H1 (cell line): ENCODE measurements around the gene C14orf132. TPM values are rescaled to one million over a fixed set of nuclear protein-coding genes. Genes with fewer than 3 reads are reported as not detected.

Experiments
- CTCF ChIA-PET: fragments of 300-600 bp; sonication (Branson Sonifier 250); formaldehyde crosslinking; loops from one replicate; lab custom pipeline; 2021; ENCODE audit not compliant: partially characterized antibody; lab: Charles Lee
- POLR2A ChIA-PET: fragments of 300-600 bp; sonication (Branson Sonifier 250); formaldehyde crosslinking; loops from one replicate; lab custom pipeline; 2021; ENCODE audit warnings: inconsistent platforms; ENCODE audit not compliant: partially characterized antibody; lab: Charles Lee
- DNase-seq, 2 experiments: peaks; one replicate each; pipeline versions ENCODE4 v3.0.0 to v3.0.0-alpha.2; 2010 to 2022; ENCODE audit warnings: low spot score in 2 of 2, low read depth in 1 of 2, mixed read lengths in 1 of 2
- FAIRE-seq: peaks from 2 replicates; lab custom pipeline; 2011; peaks lifted over from hg19 to GRCh38; lab: Jason Lieb, UNC
- H2AFZ ChIP-seq: 2 replicates; pipeline ENCODE4 v1.8.1; 2012; ENCODE audit warnings: low read length, inconsistent platforms
- H2AK5ac ChIP-seq: 2 replicates; pipeline ENCODE4 v1.6.1; 2013; ENCODE audit warnings: low read depth, low read length
- H2BK120ac ChIP-seq: replicated peaks from 2 replicates; pipeline ENCODE3; 2013; ENCODE audit warnings: low read depth, low read length, inconsistent platforms
- H2BK12ac ChIP-seq: 2 replicates; pipeline ENCODE4 v1.6.1; 2013; ENCODE audit warnings: low read depth, low read length
- H2BK15ac ChIP-seq: 2 replicates; pipeline ENCODE4 v1.6.1; 2013; ENCODE audit warnings: low read length
- H2BK20ac ChIP-seq: 2 replicates; pipeline ENCODE4 v1.6.1; 2013; ENCODE audit warnings: low read length
- H2BK5ac ChIP-seq: 2 replicates; pipeline ENCODE4 v1.6.1; 2013; ENCODE audit warnings: low read depth, low read length
- H3K14ac ChIP-seq: 2 replicates; pipeline ENCODE4 v1.6.1; 2013; ENCODE audit warnings: inconsistent platforms; ENCODE audit not compliant: insufficient read length
- H3K18ac ChIP-seq: 2 replicates; pipeline ENCODE4 v1.6.1; 2013; ENCODE audit warnings: low read length; ENCODE audit errors: extremely low read depth
- H3K23ac ChIP-seq: 2 replicates; pipeline ENCODE4 v1.6.1; 2013; ENCODE audit warnings: inconsistent platforms; ENCODE audit not compliant: insufficient read length
- H3K23me2 ChIP-seq: 2 replicates; pipeline ENCODE4 v1.6.1; 2013; ENCODE audit warnings: low read depth, low read length
- H3K27ac ChIP-seq: 2 replicates; pipeline ENCODE4 v1.6.1; 2011; ENCODE audit warnings: low read depth, low read length, inconsistent platforms
- H3K27me3 ChIP-seq, 4 experiments: replicated peaks in 1 of 4; 1 replicate in 1 of 4; 2 replicates in 3 of 4; pipeline versions ENCODE4 v1.6.1 to v1.8.1; 2011 to 2013; ENCODE audit warnings: low read length in 3 of 4, mild to moderate bottlenecking in 3 of 4, inconsistent platforms in 2 of 4, mixed read lengths in 2 of 4, moderate library complexity in 1 of 4; ENCODE audit not compliant: control insufficient read depth in 3 of 4, insufficient read depth in 3 of 4; ENCODE audit errors: extremely low read depth in 1 of 4
- H3K36me3 ChIP-seq, 4 experiments: 2 replicates each; pipeline versions ENCODE4 v1.6.1 to v1.8.1; 2011 to 2013; ENCODE audit warnings: mild to moderate bottlenecking in 4 of 4, low read length in 3 of 4, moderate library complexity in 2 of 4, control low read depth in 1 of 4, inconsistent platforms in 1 of 4; ENCODE audit not compliant: insufficient read depth in 4 of 4, control insufficient read depth in 2 of 4
- H3K4ac ChIP-seq: replicated peaks from 2 replicates; pipeline ENCODE3; 2013; ENCODE audit warnings: low read length, low read depth, mixed read lengths, inconsistent platforms; ENCODE audit not compliant: insufficient read length
- H3K4me1 ChIP-seq, 4 experiments: replicated peaks in 1 of 4; 1 replicate in 1 of 4; 2 replicates in 3 of 4; pipeline versions ENCODE4 v1.6.1 to v1.8.1; 2011 to 2013; ENCODE audit warnings: low read length in 3 of 4, inconsistent platforms in 2 of 4, mixed read lengths in 1 of 4; ENCODE audit not compliant: insufficient read depth in 4 of 4, control insufficient read depth in 3 of 4
- H3K4me2 ChIP-seq, 2 experiments: 2 replicates each; pipeline versions ENCODE4 v1.6.1 to v1.8.1; 2011 to 2013; ENCODE audit warnings: low read depth in 2 of 2, low read length in 2 of 2, control low read depth in 1 of 2, inconsistent platforms in 1 of 2, mild to moderate bottlenecking in 1 of 2; ENCODE audit not compliant: insufficient read depth in 1 of 2
- H3K4me3 ChIP-seq, 4 experiments: fragments of 200-600, 300-600 bp in 1 of 4; sonication (generic), shearing (Covaris generic), sonication (Bioruptor Twin) in 1 of 4; 2 replicates each; pipeline versions ENCODE4 v1.5.1 to v1.8.1; 2011 to 2016; ENCODE audit warnings: low read length in 4 of 4, low read depth in 3 of 4, control low read depth in 2 of 4, inconsistent platforms in 2 of 4, mild to moderate bottlenecking in 2 of 4, mixed read lengths in 1 of 4, moderate library complexity in 1 of 4; ENCODE audit not compliant: insufficient read depth in 2 of 4; ENCODE audit errors: extremely low read depth in 1 of 4
- H3K56ac ChIP-seq: replicated peaks from 2 replicates; pipeline ENCODE3; 2013; ENCODE audit warnings: low read depth, mild to moderate bottlenecking, mixed read lengths, low read length, inconsistent platforms; ENCODE audit not compliant: insufficient read length
- H3K79me1 ChIP-seq: 2 replicates; pipeline ENCODE4 v1.6.1; 2013; ENCODE audit warnings: low read depth, low read length, control low read depth
- H3K79me2 ChIP-seq, 2 experiments: 2 replicates each; pipeline versions ENCODE4 v1.6.1 to v1.8.1; 2012 to 2013; ENCODE audit warnings: low read length in 2 of 2, mild to moderate bottlenecking in 2 of 2, inconsistent platforms in 1 of 2; ENCODE audit not compliant: insufficient read depth in 2 of 2, control insufficient read depth in 1 of 2
- H3K9ac ChIP-seq, 4 experiments: replicated peaks in 1 of 4; 1 replicate in 1 of 4; 2 replicates in 3 of 4; pipeline versions ENCODE4 v1.6.1 to v1.8.1; 2011 to 2013; ENCODE audit warnings: low read depth in 3 of 4, low read length in 3 of 4, control low read depth in 2 of 4, mild to moderate bottlenecking in 2 of 4, moderate library complexity in 2 of 4, inconsistent platforms in 1 of 4; ENCODE audit errors: extremely low read depth in 1 of 4
- H3K9me3 ChIP-seq, 2 experiments: 2 replicates each; pipeline versions ENCODE4 v1.6.1 to v1.8.1; 2012 to 2013; ENCODE audit warnings: mild to moderate bottlenecking in 2 of 2, moderate library complexity in 2 of 2, control low read depth in 1 of 2, inconsistent platforms in 1 of 2, low read depth in 1 of 2, low read length in 1 of 2, mixed read lengths in 1 of 2; ENCODE audit not compliant: insufficient read depth in 2 of 2
- H4K20me1 ChIP-seq, 2 experiments: replicated peaks in 1 of 2; 2 replicates each; pipeline versions ENCODE3 to v1.8.1; 2011 to 2013; ENCODE audit warnings: inconsistent platforms in 2 of 2, low read length in 2 of 2, mild to moderate bottlenecking in 1 of 2; ENCODE audit not compliant: insufficient read depth in 2 of 2, control insufficient read depth in 1 of 2
- H4K5ac ChIP-seq: 2 replicates; pipeline ENCODE4 v1.6.1; 2013; ENCODE audit warnings: low read length, low read depth, mixed read lengths, inconsistent platforms; ENCODE audit not compliant: insufficient read length
- H4K8ac ChIP-seq: 2 replicates; pipeline ENCODE4 v1.8.0; 2013; ENCODE audit warnings: mild to moderate bottlenecking, moderate library complexity, low read length, inconsistent platforms; ENCODE audit not compliant: insufficient read depth; ENCODE audit errors: extremely low read depth
- H4K91ac ChIP-seq: replicated peaks from 2 replicates; pipeline ENCODE3; 2013; ENCODE audit warnings: low read length, mixed read lengths, inconsistent platforms; ENCODE audit not compliant: insufficient read length
- POU5F1 ChIP-seq: IDR thresholded peaks from 2 replicates; pipeline ENCODE4 v1.6.1; 2011; ENCODE audit warnings: low read depth, mild to moderate bottlenecking, low read length, moderate library complexity
- SIX5 ChIP-seq: IDR thresholded peaks from 2 replicates; pipeline ENCODE4 v1.6.1; 2011; ENCODE audit warnings: mild to moderate bottlenecking, low read depth, low read length
- TBP ChIP-seq: IDR thresholded peaks from 2 replicates; pipeline ENCODE4 v1.6.1; 2011; ENCODE audit warnings: low read depth, low read length, improper control_type of control experiment
- WGBS, 2 experiments: shearing (Covaris generic) in 1 of 2; methylation state at CpG; one replicate each; pipeline versions ENCODE4 v1.1.6 to v1.1.7; 2013 to 2015; ENCODE audit warnings: low lambda C conversion rate in 2 of 2, mixed read lengths in 2 of 2, inconsistent platforms in 1 of 2, low coverage in 1 of 2, missing lambda C conversion rate in 1 of 2; ENCODE audit not compliant: insufficient replicate concordance in 2 of 2, insufficient coverage in 1 of 2, insufficient read length in 1 of 2; ENCODE audit errors: extremely low coverage in 1 of 2, missing lambda C conversion rate in 1 of 2; 5-methylcytosine and 5-hydroxymethylcytosine counted together
- polyA plus RNA-seq, 7 experiments: library from polyadenylated mRNA; depleted of rRNA in 3 of 7; stranded (reverse) in 5 of 7; unstranded in 2 of 7; fragments of >200 nt in 5 of 7; fragments of 200-250 nt in 2 of 7; gene quantifications; 1 replicate in 5 of 7; 2 replicates in 1 of 7; 4 replicates in 1 of 7; pipeline versions ENCODE4 v1.2.1 to v1.2.3, GENCODE V29; 2011 to 2013; ENCODE audit warnings: missing spikeins in 2 of 7, mixed read lengths in 2 of 7
- total RNA-seq: library from RNA; stranded (reverse); fragmentation: NEBNext Ultra II Directional; extraction: Animal tissue kit (Norgen Biotek cat#: 25700); gene quantifications from 2 replicates; pipeline ENCODE4 v1.2.1, GENCODE V29; 2021

Gene C14orf132
- total and polyA plus RNA-seq, 2 of the 8 experiments (the other 6 are each of a cell fraction or from before 2014, with no cell fraction given) = 11.7 to 32.5 TPM

DNA sequence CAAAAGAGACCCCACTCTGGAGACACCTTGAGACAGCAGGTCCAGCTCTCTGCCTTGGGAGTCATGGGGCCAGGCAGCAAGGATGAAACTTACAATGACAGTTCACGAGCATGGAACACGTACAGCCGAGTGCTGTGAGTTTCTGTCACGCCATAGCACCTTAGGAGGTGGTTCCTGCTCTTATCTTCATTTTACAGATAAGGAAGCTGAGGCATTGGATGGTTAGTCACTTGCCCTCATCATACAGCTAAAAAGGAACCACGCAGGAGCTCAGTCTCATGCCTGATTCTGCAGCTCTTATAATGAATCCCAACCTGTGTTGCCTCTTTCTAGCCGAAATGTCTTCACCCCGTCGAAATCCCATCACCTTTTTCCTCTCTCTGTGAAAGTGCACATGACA, 39.9 kb downstream of the C14orf132 start:
- Histone ChIP-seq H3K14ac (no peak overlapping the region), H3K79me1 (peaks cover 3% of the 10 kb centered on the region; the same call in 1 of the 2 replicates), H3K4me1 (no peaks in the 10 kb centered on the region), H2BK5ac (no peak overlapping the region), H3K23me2 (no peaks in the 10 kb centered on the region), H3K9me3 (no peaks in the 10 kb centered on the region), H2AK5ac (no peak overlapping the region), H2BK120ac (no peak overlapping the region), H2BK15ac (no peak overlapping the region), H3K9ac (no peak overlapping the region), H4K5ac (no peak overlapping the region), H2BK20ac (no peak overlapping the region), H3K4me2 (no peak overlapping the region), H4K91ac (no peak overlapping the region), H4K20me1 (peaks cover 0 to 2% of the 10 kb centered on the region in 2 experiments), H3K23ac (no peak overlapping the region), H3K79me2 (no peaks in the 10 kb centered on the region), H4K8ac (no peak overlapping the region), H3K27me3 (no peaks in the 10 kb centered on the region), H3K4me3 (no peak overlapping the region), H3K4ac (no peak overlapping the region), H3K36me3 (no peaks in the 10 kb centered on the region), H2AFZ (no peak overlapping the region), H3K27ac (no peak overlapping the region), H2BK12ac (no peak overlapping the region), H3K18ac (no peak overlapping the region), H3K56ac (no peak overlapping the region)
- ChIA-PET CTCF (interaction anchor here (1.2 to 1.9 kb wide), 5 partner anchors 12 to 80 kb away, joined by 3 to 11 read pairs (median 6); no protein-coding TSS in a partner anchor), POLR2A (no interaction called here)
- DNase-seq (no peak), FAIRE-seq (no peak)
- WGBS, 2 experiments = 95% methylated on average over 8 of the region's 8 CpGs; no CpG with 5 or more reads in 1 of the 2 experiments
- TF ChIP-seq TBP (no peak), POU5F1 (no peak), SIX5 (no peak)
